Loucy (cell line): ENCODE measurements around the gene EIF4G3.

ENCODE experiments used
- H2AFZ ChIP-seq: fragments of 200-600 bp; sonication (generic); 2 replicates; pipeline ENCODE4 v1.6.0; 2016; ENCODE audit warnings: antibody characterized with exemption, mild to moderate bottlenecking, low read length, moderate library complexity
- H3F3A ChIP-seq: fragments of 200-600 bp; 2 replicates; pipeline ENCODE4 v1.6.0; 2016; ENCODE audit warnings: antibody characterized with exemption, low read depth, mild to moderate bottlenecking
- H3K27me3 ChIP-seq: fragments of 200-600 bp; sonication (generic); 2 replicates; pipeline ENCODE4 v1.6.1; 2014; ENCODE audit warnings: low read length, mild to moderate bottlenecking; ENCODE audit not compliant: insufficient read depth, poor library complexity, severe bottlenecking
- H3K36me3 ChIP-seq: fragments of 200-600 bp; sonication (generic); 2 replicates; pipeline ENCODE4 v1.6.1; 2016; ENCODE audit warnings: low read length; ENCODE audit not compliant: insufficient read depth
- H3K4me1 ChIP-seq: fragments of 200-600 bp; sonication (generic); 2 replicates; pipeline ENCODE4 v1.5.1; 2014; ENCODE audit warnings: low read length, mild to moderate bottlenecking; ENCODE audit not compliant: insufficient read depth, poor library complexity, severe bottlenecking
- H3K4me2 ChIP-seq: fragments of 200-600 bp; sonication (generic); 2 replicates; pipeline ENCODE4 v1.6.0; 2014; ENCODE audit warnings: antibody characterized with exemption, low read length, low read depth, mild to moderate bottlenecking; ENCODE audit not compliant: poor library complexity, severe bottlenecking
- H3K4me3 ChIP-seq: fragments of 200-600 bp; sonication (generic); 2 replicates; pipeline ENCODE4 v1.5.1; 2014; ENCODE audit warnings: low read length, mild to moderate bottlenecking, mixed read lengths; ENCODE audit not compliant: poor library complexity, severe bottlenecking
- H3K79me2 ChIP-seq: fragments of 200-600 bp; sonication (generic); 2 replicates; pipeline ENCODE4 v1.6.1; 2014; ENCODE audit warnings: low read length; ENCODE audit not compliant: insufficient read depth
- H3K9ac ChIP-seq: fragments of 200-600 bp; sonication (generic); 2 replicates; pipeline ENCODE4 v1.6.0; 2014; ENCODE audit warnings: mild to moderate bottlenecking, low read depth, low read length, moderate library complexity; ENCODE audit not compliant: poor library complexity, severe bottlenecking
- H3K9me2 ChIP-seq: fragments of 200-600 bp; sonication (generic); replicated peaks from 2 replicates; pipeline ENCODE4 v1.6.1; 2016; ENCODE audit warnings: low read depth, low read length, mixed read lengths
- H3K9me3 ChIP-seq: fragments of 200-600 bp; sonication (generic); 2 replicates; pipeline ENCODE4 v1.6.1; 2014; ENCODE audit warnings: mild to moderate bottlenecking, antibody characterized with exemption, low read length, low read depth; ENCODE audit not compliant: insufficient read depth
- H4K20me1 ChIP-seq: fragments of 200-600 bp; sonication (generic); 2 replicates; pipeline ENCODE4 v1.6.0; 2014; ENCODE audit warnings: antibody characterized with exemption, low read length, mild to moderate bottlenecking; ENCODE audit not compliant: insufficient read depth, poor library complexity, severe bottlenecking
- CTCF ChIP-seq: fragments of 200-600 bp; sonication (generic); conservative IDR thresholded peaks from 2 replicates; pipeline ENCODE4 v1.5.1; 2014; ENCODE audit warnings: mild to moderate bottlenecking, antibody characterized with exemption, low read length
- EZH2phosphoT487 ChIP-seq: fragments of 200-600 bp; IDR thresholded peaks from 2 replicates; pipeline ENCODE4 v1.6.1; 2018; ENCODE audit warnings: antibody characterized with exemption, mild to moderate bottlenecking, moderate library complexity, borderline replicate concordance

Gene EIF4G3

DNA sequence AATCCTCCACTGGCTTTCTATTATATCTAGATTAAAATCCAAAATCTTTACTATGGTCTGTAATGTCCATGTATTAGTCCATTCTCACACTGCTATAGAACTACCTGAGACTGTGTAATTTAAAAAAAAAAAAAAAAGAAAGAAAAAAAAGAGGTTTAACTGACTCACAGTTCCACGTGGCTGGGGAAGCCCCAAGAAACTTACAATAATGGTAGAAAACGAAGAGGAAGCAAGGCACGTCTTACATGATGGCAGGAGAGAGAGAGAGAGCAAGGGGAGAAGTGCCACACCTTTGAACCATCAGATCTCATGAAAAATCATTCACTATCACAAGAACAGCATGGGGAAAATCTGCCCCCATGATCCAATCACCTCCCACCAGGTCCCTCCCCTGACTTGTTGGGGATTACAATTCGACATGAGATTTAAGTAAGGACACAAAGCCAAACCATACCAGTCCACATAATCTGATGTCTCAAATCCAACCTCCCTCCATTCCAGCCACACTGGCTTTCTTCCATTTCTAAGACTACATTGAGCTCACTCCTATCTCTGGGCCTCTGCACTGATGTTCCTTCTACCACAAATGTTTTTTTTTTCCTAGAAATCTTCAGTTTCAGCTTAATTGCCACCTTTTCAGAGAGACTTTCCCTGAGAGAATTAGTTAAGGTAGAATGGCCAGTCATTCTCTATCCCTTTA lies 92.4 kb downstream of the EIF4G3 start:
- TF ChIP-seq EZH2phosphoT487 (no peak), CTCF (no peak)

GRCh38 chr1:21082073-21082472 lies 94.6 kb downstream of the EIF4G3 start:
- TF ChIP-seq CTCF: no peak
- no peak for TF ChIP-seq EZH2phosphoT487
- Histone ChIP-seq H3K9me2 (no peaks in the 10 kb centered on the region), H3K4me3 (no peak overlapping the region), H3K27me3 (no peaks in the 10 kb centered on the region), H3K4me2 (no peak overlapping the region), H3K9ac (no peak overlapping the region), H3K4me1 (peaks cover 3% of the 10 kb centered on the region), H3F3A (no peaks in the 10 kb centered on the region), H2AFZ (no peak overlapping the region), H3K36me3 (peaks cover 9% of the 10 kb centered on the region; the same call in 1 of the 2 replicates), H3K79me2 (peaks cover 3% of the 10 kb centered on the region; the same call in 1 of the 2 replicates), H3K9me3 (no peaks in the 10 kb centered on the region), H4K20me1 (no peaks in the 10 kb centered on the region)

More for the DNA sequence above, 92.4 kb downstream of the EIF4G3 start:
- Histone ChIP-seq H3F3A (no peaks in the 10 kb centered on the region), H3K27me3 (no peaks in the 10 kb centered on the region), H3K36me3 (peaks cover 9% of the 10 kb centered on the region; the same call in 1 of the 2 replicates), H3K9me2 (no peaks in the 10 kb centered on the region), H3K9ac (no peak overlapping the region), H2AFZ (no peak overlapping the region), H4K20me1 (no peaks in the 10 kb centered on the region), H3K4me3 (no peak overlapping the region), H3K79me2 (peaks cover 2% of the 10 kb centered on the region; the same call in 1 of the 2 replicates), H3K4me2 (no peak overlapping the region), H3K4me1 (no peaks in the 10 kb centered on the region), H3K9me3 (no peaks in the 10 kb centered on the region)

GRCh38 chr1:21077085-21077484 lies 99.6 kb downstream of the EIF4G3 start:
- Histone ChIP-seq H2AFZ (no peak overlapping the region), H3K36me3 (peaks cover 3% of the 10 kb centered on the region; the same call in 1 of the 2 replicates), H3K79me2 (peaks cover 15% of the 10 kb centered on the region; the same call in 1 of the 2 replicates), H3K9me3 (no peaks in the 10 kb centered on the region), H3K4me1 (peaks cover 7% of the 10 kb centered on the region), H3K4me2 (no peak overlapping the region), H3K27me3 (no peaks in the 10 kb centered on the region), H3K9ac (no peak overlapping the region), H3F3A (no peaks in the 10 kb centered on the region), H4K20me1 (no peaks in the 10 kb centered on the region), H3K9me2 (no peaks in the 10 kb centered on the region), H3K4me3 (no peak overlapping the region)
- TF ChIP-seq CTCF (no peak), EZH2phosphoT487 (no peak)
